Fibroblast of skin of right quadriceps (primary cell): ENCODE data around the gene BICC1.
"Not testable (repeated sequence)": the region's sequence is repeated elsewhere in the genome, so short reads cannot be mapped to it uniquely, and the experiment has no call there.

ENCODE experiments used
- DNase-seq: peaks from one replicate; pipeline ENCODE4 v3.0.0-alpha.2; 2013

BICC1 gene

DNA sequence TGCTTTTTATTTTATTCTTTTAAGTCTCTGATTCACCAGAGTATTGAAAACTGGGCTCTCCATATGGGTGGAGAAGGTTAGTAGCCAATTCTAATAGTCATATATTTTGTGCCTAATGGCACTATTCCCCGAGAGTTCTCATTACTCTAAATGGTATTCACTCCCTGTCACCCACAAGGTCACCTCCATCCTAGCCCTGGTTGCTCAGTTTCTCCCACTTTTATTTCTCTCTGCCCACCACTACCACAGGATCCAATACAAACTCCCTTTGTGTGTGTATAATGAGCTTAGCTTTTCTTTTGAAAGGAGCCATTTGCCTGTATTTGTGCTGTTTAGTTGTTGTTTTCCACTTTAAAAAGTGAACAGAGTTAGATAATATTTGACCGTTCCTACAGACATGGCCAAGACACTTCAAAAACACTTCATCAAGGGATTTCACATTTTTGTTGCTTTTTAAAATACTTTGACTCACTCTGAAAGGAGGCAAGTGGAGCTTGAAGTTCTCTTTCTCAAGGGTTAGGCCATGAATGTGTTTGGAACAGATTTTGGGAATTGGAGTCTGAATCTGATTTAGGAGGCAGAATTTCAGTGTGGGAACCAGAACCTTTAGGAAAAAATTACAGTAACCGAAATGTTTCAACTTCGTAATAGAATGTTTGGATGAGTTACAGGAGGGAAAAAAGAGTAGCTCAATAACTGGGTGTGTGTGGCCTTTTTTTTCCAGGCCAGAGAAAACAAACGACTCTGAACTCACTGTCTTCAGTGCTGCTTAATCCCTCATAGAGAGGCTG, 321.3 kb downstream of the BICC1 start:
- DNase-seq = no peak

DNA sequence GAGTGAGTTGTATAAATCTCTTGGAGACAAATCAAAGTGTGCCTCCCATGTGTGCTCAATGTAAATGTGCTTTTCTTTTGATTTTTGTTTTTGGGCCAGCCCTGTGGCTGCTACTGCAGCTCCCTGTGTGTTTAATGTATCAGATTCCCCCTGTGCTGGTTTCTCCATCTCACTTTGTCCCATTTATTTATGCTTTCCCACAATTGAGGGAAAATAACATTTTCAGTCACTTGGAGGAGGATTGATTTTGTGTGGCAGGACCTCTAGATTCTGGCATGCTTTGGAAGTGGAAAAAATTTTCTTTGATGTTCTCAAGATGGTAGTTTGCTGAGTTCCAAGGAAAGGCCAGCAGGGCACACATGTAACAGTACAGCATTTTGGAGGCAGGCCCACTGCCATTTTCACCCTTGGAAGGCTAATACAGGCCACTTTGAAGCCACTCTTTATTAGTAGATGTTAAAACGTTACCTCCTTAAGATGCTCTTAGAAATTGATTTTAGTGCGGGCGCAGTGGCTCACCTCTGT, 323.6 kb downstream of the BICC1 start:
- no peak for DNase-seq

DNA sequence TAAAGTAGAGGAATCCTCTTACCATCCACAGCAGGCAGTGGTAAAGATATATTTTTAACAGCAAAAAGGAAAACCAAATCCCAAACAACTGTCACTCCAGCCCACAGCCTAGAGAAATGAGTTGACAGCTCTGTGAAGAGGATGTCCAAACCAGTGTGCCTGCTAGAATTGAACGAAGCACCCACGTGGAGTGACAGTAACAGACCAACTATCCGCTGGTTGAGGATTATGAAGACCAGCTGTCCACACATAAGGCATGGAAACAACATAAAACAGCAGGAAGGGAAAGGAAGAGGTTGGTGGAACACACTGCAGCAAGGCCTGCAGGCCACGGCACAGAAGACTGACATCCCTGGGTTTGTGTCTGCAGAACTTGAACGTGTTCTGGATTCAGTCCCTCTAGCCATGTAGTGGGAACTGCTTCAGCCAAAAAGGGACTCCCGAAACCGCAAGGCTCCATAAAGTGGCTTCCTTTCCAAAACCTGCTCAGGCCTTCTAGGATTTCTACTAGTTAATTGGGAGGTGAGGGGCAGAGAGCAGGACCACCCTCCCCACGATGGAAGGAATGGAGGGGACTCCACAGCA, 324.4 kb downstream of the BICC1 start:
- DNase-seq = no peak

DNA sequence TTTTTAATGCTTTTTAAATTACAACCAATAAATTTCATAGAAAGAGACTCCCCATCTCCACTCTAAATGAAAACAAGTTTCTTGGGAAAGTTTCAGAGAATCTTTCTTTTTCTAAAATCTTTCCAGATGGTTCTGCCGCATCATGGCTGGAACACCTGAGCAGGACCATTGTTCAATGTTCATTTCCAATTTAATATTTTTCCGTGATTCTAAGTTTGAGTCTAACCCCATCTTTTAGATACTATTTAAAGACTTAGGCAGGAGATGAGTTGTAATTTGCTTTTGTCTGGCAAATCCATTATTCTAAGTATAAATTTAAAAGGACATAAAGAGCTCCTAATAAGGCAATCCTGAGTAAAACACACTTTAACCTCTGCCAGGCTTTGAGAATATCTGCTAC, 325.2 kb downstream of the BICC1 start:
- DNase-seq = no peak

DNA sequence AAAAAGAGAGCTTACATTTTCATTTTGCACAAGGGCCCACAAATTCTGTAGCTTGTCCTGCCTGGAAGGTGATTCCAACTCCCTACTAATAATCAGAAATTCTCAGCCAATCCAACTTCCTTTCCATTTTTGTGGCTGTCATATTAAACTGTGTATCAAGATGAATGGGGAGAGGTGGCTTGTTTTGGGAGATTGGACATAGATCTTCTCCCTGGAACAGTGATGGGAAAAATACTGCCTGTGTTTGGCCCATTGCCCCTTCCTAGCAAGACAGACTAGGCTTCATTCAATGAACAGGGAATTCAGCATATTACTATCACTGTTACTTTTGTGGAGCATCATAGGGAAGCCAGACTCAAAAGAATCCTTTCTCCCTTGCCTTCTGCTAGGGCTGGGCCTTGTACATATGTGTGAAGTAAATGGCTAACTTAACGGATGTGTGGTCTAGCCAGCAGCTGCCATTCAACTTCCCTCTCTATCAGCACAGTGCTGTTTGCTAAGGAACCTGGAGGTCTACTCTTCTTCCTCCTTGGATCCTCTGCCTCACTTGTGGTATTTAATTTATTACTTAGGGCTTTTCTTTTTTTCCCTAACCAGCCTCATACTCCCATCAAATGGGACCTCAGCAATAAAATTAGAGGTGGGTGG, 326.0 kb downstream of the BICC1 start:
- DNase-seq = no peak

DNA sequence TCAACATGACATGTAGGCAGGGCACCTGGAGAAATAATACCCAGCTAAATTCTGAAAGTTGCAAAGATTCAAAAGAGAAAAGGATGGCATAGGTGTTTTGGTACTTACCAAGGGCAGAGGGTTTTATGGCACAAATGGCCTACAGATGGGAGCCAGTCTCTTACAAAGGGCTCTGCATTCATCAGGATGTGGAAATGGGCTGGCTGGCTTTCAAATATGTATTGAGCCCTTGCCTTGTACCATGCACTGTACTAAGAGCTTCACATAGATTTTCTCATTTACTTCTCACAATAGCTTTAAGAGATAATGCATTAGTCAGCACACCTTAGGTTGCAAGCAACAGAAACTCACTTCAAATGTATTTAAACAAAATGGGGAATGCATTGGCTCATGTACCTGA, 327.1 kb downstream of the BICC1 start:
- DNase-seq = no peak

DNA sequence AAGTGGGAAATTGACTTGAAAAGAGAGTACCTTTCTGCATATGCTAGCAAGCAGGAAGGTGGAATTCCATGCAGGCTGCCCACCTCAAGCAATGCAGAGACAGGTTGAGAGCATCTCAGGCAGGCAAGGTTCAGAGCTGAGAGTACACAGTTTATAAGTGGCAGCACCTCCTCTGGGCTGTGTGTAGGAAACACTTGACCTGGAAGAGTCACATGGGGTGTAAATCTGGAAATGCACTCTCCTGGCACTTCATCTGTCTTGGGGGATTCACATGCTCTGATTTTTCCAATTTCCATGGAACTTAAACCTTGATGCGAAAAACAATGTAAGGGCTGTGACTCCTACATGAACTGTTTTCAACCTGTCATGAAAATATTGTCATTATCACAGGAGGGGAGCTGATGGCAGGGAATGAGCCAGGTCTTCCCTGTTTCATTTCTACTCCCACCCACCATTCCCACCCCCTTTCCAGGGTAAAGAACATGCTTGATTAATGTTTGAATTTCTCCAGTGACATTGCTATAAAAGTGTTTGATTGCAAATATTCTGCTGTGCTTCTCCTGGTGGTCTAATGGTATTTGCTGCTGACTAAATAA, 328.3 kb downstream of the BICC1 start:
- no peak for DNase-seq

DNA sequence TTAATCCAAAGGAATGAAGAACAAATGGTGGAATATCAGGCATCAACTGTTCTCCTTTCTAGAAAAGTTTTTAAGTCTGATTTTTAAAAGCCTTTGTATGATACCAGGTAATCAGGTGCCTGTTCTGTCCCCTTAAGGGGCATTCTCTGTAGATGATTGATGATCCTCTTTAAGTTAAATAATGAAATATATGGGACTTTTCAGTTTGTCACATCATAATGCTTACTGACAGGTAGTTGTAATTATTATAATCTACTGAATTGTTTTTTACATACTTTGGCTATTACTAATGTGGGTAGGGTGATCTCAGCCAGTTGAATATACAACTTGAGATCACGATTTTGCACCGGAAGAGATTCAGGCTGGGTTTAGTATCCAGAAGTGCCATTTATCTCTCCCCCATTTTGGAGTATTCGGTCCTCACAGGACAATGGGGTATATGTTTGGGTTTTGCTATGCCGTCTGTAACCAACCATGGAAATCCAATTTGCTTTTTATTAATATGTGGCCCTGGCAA, 330.2 kb downstream of the BICC1 start:
- no peak for DNase-seq

DNA sequence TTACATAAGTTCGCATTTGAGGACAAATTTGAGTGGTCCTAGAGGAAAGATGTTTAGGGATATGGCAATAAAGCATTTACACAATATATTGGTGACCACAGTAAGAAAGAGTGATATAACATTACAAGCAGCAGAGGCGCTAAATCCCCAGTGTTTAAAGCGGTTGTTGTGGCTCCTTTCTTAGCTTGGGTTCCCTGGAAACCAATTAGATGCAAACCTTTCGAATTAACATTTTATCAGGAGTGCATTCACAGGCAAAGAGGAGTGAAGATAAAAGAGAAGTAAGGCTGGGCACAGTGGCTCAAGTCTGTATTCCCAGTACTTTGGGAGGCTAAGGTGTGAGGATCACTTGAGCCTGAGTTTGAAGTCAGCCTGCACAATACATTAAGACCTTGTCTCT, 331.1 kb downstream of the BICC1 start:
- no peak for DNase-seq

DNA sequence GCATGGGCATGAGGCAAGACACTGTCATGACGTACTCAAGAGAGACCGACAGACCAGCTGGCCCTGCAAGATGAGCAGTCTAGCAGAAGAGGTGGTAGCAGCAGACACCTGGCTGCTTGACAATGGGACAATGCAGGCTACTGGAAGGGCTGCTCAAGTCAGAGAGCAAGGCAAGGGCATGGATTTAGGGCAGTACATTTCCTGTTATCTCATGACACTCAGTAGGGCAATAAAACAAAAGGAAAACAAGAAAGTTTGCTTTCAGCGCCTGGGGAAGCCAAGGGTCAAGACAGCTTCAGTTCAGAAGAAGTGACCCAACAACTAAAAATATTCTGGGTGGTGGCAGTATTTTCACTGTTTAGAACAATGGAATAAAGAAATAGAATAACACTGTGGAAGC, 332.0 kb downstream of the BICC1 start:
- no peak for DNase-seq

DNA sequence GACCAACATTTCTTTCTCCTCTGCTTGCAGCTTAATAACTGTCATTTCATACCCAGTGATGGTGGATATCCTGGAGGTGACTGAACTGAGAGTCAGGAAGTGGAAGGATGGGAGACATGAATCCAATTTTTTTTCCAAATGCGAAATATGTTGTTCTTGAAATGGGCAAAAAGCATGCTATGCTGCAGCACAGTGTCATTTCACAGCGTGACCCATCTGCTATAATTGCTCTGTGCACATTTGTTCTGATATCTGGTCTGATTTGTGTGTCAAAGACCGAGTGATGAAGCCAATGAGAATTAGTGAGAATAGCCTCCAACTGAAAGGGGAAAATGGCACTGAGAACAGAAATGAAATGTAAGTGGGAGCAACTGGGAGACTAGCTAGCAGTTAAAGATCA, 334.2 kb downstream of the BICC1 start:
- no peak for DNase-seq

DNA sequence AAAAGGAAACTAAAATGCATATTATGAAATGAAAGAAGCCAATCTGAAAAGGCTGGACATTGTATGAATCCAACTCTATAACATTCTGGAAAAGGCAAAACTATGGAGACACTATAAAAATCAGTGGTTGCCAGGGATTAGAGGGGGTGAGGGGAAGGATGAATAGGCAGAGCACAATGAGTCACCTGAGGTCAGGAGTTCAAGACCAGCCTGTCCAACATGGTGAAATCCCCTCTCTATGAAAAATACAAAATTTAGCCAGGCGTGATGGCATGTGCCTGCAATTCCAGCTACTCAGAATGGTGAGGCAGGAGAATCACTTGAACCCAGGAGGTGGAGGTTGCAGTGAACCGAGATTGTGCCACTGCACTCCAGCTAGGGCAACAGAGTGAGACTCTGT, 338.9 kb downstream of the BICC1 start:
- DNase-seq = peak; percentile 21

DNA sequence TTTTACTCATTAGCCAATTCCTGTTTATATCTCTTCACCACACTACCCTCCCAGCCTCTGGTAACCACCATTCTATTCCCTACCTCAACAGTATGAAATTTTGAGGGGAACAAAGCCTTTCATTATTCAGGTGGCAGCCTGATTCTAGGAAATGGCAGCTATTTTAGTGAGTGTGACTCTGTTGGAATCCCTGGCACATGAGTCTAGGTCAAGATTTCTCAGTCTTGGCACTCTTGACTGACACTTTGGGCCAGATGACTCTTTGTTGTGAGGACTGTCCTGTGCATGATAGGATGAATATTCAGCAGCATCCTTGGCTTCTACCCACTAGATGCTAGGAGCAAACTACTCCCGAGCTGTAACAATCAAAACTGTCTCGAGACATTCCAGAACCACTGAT, 341.0 kb downstream of the BICC1 start:
- no peak for DNase-seq

DNA sequence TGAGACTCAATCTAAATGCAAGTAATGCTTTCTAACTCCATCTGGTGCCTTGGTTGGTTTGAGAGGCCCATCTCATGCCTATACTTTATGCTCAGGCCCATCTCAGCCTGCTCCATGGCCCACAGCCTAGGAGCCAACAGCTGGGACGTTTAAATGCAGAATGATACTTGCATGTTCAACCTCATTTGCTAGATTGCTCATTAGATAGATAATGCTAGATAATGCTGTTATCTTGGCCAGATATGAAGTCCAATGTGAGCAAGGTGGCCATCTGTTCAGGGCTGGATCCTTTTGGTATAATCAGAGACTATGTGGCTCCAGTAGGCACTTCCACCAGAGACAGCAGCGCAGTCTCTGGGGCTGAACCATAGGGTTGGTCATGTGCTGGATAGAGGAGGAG, 342.1 kb downstream of the BICC1 start:
- no peak for DNase-seq

DNA sequence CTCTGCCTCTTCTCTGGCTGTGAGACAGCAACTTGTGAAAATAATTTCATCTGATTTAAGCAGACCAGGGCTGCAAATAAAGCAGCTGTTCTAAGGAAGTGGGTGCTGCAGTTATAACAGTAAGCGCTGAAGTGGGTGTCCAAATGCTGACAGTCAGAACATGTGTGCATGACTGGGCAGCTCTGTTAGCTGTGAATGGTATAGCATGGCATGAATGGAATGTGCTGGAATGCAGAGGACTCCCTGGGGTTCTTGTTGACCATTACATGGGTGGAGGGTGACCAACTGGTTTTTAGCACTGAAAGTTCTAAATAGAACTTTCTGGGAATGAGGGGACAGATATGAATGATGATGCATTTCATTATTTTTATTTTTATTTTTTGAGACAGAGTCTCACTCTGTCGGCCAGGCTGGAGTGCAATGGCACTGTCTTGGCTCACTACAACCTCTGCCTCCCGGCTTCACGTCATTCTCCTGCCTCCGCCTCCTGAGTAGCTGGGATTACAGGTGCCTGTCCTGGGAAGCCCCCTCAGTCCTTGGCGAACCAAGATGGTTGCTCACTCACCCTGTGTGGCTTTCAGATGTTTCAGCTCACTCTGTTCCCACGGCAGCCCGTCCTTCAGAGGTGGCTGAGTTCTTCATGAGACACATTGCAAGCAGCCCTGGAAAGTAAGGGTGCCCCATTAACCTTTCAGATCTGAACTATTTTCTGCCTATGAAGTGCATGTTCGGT, 344.0 kb downstream of the BICC1 start:
- DNase-seq = peak; percentile 93

DNA sequence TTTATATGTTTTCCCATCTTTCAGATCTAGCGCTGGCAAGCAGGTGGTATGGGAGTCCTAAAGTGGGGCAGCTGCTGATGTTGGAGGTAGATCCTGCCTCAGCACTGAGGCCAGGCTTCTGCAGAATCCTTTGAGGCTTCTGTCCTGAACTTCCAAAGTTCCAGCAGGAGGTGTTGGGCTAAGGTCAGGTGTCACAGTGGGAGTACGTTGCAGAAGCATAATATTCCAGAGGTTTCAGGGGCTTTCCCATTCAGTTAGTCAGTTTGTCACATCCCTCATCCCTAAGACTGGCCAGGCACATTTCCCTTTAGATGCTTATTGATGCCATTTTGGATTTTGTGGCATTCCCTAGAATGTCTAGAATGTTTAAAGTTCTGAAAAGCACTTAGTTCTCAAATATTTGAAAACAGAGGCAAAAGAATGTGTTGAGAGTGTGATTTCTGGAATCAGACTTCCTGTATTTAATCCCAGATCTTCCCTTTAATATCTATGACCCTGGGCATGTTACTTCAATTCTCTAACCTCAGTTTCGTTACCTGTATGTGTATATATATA, 344.7 kb downstream of the BICC1 start:
- peak; percentile 11 for DNase-seq

DNA sequence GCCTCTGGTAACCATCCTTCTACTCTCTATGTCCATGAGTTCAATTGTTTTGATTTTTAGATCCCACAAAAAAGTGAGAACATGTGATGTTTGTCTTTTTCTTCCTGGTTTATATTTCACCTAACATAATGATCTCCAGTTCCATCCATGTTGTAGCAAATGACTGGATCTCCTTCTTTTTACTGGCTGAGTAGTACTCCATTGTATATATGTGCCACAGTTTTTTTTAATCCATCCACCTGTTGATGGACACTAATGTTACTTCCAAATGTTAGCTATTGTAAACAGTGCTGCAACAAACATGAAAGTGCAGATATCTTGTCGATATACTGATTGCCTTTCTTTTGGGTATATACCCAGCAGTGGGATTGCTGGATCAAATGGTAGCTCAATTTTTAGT, 345.5 kb downstream of the BICC1 start:
- not testable (repeated sequence) for DNase-seq

DNA sequence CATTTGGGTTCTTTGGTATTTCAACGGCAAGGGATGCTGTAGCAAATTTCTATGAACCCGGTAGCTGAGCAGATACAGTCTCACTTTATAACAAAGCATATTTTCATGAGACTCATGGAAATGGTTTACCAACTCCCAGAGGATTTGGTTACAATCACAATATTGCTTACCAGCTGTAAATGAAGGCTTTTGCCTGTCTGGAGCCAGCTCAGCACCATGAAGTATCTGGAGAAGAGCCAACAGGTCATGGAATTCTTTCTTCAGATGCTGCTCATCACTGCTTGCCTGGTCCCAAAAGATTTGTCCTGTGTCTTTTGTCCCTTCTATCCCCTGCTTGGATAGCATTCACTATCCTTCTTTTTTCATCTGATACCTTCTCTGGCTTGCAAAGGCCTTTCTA, 346.9 kb downstream of the BICC1 start:
- peak; percentile 17 for DNase-seq

DNA sequence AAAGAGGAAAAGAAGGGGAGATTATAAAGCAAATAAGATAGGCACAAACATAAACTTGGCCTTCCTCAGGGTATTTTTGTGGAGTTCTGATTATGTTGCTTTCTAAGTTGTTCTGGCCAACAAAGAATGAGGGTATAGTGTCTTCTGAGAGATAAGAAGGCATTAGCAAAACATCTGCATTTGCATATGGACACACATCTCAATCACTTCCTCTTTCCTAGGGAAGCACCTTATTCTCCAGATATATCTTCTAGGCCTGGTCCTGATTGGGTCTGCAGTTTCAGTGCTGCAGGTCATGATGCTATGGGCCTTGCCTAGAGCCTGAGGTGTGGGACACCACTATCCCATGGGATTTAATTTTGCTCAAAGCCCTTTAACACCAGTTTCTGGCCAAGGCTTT, 355.0 kb downstream of the BICC1 start:
- DNase-seq = no peak

DNA sequence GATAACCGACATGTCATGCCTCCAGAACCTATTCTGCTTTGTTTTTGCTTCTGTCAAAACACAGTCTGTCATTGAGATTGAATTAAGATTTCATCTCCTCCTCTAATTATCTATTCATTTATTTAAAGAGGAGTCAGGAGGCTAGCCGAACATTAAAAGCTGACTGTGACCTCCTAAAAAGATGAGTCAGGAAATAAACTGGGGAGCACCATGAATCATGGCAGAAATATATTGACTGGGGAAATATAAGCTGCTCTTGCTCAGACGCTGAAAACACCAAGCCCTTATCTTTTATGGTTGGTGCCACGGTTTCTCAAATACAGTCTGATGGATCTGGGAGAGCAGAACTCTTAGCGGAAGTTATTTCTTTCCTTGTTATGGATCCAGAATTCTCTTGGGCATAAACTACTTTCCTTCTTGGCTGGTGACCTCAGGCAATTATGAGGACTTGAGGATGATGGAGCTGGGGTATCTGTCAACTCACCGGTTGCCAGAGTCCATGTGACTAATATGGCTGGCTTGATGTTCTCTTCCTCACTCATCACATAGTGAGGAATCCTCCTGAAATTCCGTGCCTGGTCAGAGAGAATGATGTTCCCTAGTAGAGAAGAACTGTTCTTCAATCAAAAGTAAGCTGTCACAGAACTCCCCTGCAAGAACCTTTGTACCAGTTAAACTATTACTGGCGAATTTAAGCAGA, 356.2 kb downstream of the BICC1 start:
- DNase-seq = peak; percentile 33

DNA sequence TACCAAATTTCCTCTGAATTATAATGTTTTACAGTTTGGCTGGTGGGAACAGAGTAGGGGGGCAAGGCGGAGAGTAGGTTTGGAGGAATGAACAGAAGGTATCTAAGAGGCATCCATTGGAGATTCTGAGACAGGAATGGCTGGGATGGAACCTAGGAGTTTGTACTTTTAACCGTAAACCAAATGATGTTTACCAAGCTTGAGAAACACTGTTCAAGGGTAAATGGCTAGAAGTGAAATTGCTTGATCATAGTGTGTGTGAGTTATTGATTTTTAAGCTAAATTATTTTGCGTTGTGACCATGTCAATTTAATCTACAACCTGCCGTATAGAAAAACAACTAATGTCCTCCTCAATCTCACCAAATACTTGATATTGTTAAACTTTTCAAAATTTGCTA, 357.4 kb downstream of the BICC1 start:
- no peak for DNase-seq

DNA sequence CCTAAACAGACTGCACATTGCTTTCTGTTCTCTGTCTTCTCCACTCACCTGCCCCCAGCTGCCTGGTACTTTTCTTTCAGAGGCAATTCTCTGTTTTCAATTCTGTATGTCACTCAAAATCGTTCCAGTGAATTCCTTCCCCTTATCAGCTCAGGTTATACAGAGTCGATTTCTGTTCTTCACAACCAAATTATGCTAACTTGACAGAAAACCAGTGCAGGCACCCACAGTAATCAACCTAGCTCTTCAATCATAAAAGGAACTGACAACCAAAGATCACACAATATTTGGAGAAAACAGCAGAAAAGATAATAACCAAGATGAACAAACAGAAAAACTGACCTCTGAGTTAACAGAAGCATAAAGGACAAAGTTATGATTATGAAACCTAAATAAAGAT, 360.5 kb downstream of the BICC1 start:
- DNase-seq = no peak
